Right atrium auricular region (tissue), 2 donors: Measurements from ENCODE around the gene CNTN5. TPM values are rescaled to one million over a fixed set of nuclear protein-coding genes. Genes with fewer than 3 reads are reported as not detected.

Experiments used
- DNase-seq: peaks from one replicate; pipeline ENCODE4 v3.0.0-alpha.2; 2019; ENCODE audit warnings: low spot score
- H3K27ac ChIP-seq, 2 donors: fragments of 200-600 bp; sonication (generic); 1 replicate in 1 of 2; 2 replicates in 1 of 2; pipeline ENCODE4 v1.5.1; 2016 to 2019
- H3K27me3 ChIP-seq, 2 donors: fragments of 200-600 bp; sonication (generic); one replicate each; pipeline versions ENCODE4 v1.5.1 to v1.6.0; 2017 to 2019
- H3K36me3 ChIP-seq: fragments of 200-600 bp; sonication (generic); one replicate; pipeline ENCODE4 v1.5.1; 2016
- H3K4me1 ChIP-seq, 2 donors: fragments of 200-600 bp; sonication (generic); one replicate each; pipeline versions ENCODE4 v1.5.1 to v1.6.0; 2017 to 2019
- H3K4me3 ChIP-seq, 2 donors: fragments of 200-600 bp; sonication (generic); 1 replicate in 1 of 2; 2 replicates in 1 of 2; pipeline ENCODE4 v1.5.1; 2017 to 2019; ENCODE audit warnings: mild to moderate bottlenecking in 1 of 2, moderate library complexity in 1 of 2
- H3K9me3 ChIP-seq, 2 donors: fragments of 200-600 bp; sonication (generic); one replicate each; pipeline ENCODE4 v1.5.1; 2019
- total RNA-seq, 2 donors: library from RNA; depleted of rRNA; stranded (reverse); fragments of >200 nt; gene quantifications; one replicate each; pipeline ENCODE4 v1.1.0, GENCODE V29; 2016
- TF ChIP-seq, protein P1 (sequence below), 2 donors: fragments of 200-600 bp; sonication (generic); IDR thresholded peaks; one replicate each; pipeline ENCODE4 v1.5.1; 2019; ENCODE audit warnings: antibody characterized with exemption in 2 of 2

The CNTN5 gene
- total RNA-seq, 2 donors from 2014 or later = not detected

DNA sequence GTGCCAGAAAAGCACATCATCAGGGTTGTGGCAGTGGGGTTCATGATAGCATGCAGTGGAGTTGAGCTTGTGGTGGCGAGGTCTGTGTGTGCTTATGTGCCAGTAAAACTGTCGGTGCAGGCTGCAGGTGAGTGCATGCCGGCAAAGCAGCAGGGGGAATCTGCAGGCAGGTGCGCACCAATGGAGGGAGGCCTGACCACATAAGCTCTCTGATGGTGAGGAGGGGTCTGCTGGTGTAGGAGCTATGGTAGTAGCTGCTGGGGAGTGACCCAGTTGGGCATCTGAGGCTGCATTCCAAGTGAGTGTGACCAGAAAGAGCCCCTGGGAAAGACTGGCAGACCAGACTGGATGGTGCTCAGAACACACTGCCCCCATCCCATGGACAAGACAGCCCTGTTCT lies 121.5 kb downstream of the CNTN5 start:
- DNase-seq = no peak
- Histone ChIP-seq H3K27me3 (no peaks in the 10 kb centered on the region), H3K4me3 (no peak overlapping the region), H3K9me3 (no peaks in the 10 kb centered on the region), H3K36me3 (no peaks in the 10 kb centered on the region), H3K27ac (no peak overlapping the region), H3K4me1 (no peaks in the 10 kb centered on the region)
- TF ChIP-seq, protein P1, sequence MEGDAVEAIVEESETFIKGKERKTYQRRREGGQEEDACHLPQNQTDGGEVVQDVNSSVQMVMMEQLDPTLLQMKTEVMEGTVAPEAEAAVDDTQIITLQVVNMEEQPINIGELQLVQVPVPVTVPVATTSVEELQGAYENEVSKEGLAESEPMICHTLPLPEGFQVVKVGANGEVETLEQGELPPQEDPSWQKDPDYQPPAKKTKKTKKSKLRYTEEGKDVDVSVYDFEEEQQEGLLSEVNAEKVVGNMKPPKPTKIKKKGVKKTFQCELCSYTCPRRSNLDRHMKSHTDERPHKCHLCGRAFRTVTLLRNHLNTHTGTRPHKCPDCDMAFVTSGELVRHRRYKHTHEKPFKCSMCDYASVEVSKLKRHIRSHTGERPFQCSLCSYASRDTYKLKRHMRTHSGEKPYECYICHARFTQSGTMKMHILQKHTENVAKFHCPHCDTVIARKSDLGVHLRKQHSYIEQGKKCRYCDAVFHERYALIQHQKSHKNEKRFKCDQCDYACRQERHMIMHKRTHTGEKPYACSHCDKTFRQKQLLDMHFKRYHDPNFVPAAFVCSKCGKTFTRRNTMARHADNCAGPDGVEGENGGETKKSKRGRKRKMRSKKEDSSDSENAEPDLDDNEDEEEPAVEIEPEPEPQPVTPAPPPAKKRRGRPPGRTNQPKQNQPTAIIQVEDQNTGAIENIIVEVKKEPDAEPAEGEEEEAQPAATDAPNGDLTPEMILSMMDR (IDR thresholded peaks at IDR 0.05) = no peak

DNA sequence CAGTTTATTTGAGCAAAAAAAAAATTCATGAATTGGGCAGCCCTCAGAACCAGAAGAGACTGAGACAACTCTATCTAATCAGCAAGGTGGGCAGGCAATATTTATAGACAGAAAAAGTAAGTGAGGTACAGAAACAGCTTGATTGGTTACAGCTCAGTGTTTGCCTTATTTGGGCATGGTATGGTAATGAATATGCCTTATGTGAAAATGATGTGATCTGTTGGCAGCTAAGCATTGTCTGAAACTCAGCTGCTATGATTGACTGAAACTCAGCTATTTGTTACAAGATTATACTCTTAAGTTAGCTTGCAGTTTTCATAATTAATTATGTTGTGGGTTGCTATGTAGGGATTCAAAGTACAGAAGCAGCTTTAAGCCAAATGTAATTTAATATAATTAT lies 127.6 kb downstream of the CNTN5 start:
- H3K4me3 ChIP-seq = no peak overlapping the region
- TF ChIP-seq, protein P1 (IDR thresholded peaks at IDR 0.05) = no peak
- H3K27me3 ChIP-seq = no peaks in the 10 kb centered on the region
- no peaks in the 10 kb centered on the region for H3K36me3 ChIP-seq
- no peaks in the 10 kb centered on the region for H3K9me3 ChIP-seq
- H3K4me1 ChIP-seq = no peaks in the 10 kb centered on the region
- DNase-seq = no peak
- H3K27ac ChIP-seq = no peak overlapping the region

DNA sequence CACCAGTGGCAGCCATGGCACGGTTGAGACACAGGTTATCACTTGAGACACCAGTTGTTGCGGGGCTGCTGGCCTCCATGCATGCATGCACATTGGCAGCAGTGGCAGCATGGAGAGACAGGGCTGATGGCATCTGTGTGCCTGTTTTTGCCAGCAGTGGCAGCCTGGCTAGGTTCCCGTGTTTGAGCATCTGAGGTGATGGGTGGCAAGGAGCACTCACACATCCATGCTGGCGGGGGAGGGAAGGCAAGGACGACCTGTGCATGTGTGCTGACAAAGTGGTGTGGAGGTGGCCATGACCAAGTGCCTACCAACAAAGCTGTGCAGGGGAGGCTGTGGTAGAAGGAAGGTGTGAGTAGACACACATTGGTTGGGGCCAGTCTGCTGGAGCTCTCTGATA lies 133.5 kb downstream of the CNTN5 start:
- H3K36me3 ChIP-seq = no peaks in the 10 kb centered on the region
- no peak for DNase-seq
- H3K9me3 ChIP-seq = no peaks in the 10 kb centered on the region
- H3K4me1 ChIP-seq = no peaks in the 10 kb centered on the region
- no peak overlapping the region for H3K4me3 ChIP-seq
- no peaks in the 10 kb centered on the region for H3K27me3 ChIP-seq
- no peak overlapping the region for H3K27ac ChIP-seq
- TF ChIP-seq, protein P1 (IDR thresholded peaks at IDR 0.05) = no peak

DNA sequence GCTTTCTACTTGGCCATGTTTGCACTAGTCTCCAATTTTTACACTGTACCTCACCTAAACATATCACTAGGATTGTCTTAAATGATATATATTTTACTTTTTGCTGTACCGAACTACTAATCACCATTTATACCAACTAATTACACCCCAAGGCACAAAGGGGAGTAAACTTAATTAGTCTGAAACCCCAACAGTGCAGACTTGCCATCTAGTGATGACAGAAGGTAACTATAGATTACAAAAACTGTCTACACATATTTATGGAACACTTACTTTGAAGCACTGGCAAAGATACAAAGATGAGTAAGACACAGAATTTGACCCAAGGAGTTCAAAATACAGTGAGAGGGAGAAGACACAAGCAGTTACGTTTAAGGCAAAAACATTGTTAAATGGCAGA lies 139.7 kb downstream of the CNTN5 start:
- TF ChIP-seq, protein P1 (IDR thresholded peaks at IDR 0.05) = no peak
- H3K9me3 ChIP-seq = no peaks in the 10 kb centered on the region
- H3K4me3 ChIP-seq = no peak overlapping the region
- DNase-seq = no peak
- no peak overlapping the region for H3K27ac ChIP-seq
- no peaks in the 10 kb centered on the region for H3K4me1 ChIP-seq
- no peaks in the 10 kb centered on the region for H3K36me3 ChIP-seq
- H3K27me3 ChIP-seq = no peaks in the 10 kb centered on the region

DNA sequence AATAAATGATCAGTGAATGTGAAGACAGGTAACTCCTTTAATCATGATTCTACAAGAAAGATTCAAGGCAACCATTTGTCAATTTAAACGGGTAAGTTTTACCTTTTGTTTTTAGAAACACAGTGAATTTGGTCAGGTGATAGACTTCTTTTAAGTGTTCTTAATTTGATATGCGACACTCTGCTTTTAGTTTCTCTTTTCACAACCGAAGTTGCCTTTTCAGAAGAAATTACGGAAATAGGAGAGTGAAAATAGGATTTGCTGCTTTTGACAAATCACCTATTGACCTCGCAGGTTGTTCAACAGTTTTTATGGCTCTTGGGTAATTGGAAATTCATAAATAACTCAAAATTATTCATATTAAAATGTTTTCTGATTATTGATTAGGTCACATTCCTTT lies 142.1 kb downstream of the CNTN5 start:
- no peak for DNase-seq
- H3K4me1 ChIP-seq = no peaks in the 10 kb centered on the region
- no peaks in the 10 kb centered on the region for H3K36me3 ChIP-seq
- TF ChIP-seq, protein P1 (IDR thresholded peaks at IDR 0.05) = no peak
- H3K27me3 ChIP-seq = no peaks in the 10 kb centered on the region
- H3K27ac ChIP-seq = no peak overlapping the region
- H3K9me3 ChIP-seq = no peaks in the 10 kb centered on the region
- no peak overlapping the region for H3K4me3 ChIP-seq

DNA sequence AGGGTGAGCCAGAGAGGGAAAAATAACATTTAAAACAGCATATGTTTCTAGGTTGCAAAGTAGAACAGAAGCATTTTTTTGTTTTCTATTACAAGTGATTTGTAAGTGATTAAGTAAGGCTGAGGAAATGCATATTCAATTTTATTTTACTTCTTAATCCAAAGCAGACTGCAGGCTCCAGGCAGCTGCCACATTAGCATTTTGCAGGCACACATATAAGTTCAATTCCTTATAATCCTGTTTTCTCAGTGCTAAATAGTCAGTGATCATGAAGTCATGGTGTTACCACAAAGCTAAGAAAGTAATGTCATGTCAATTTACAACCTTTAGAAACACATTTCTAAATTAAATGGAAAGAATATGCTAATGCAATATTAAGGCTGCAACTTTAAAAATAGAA lies 149.8 kb downstream of the CNTN5 start:
- Histone ChIP-seq H3K9me3 (no peaks in the 10 kb centered on the region), H3K4me3 (no peak overlapping the region)
- TF ChIP-seq, protein P1 (IDR thresholded peaks at IDR 0.05) = no peak

More for the DNA sequence above, 149.8 kb downstream of the CNTN5 start:
- no peak for DNase-seq
- no peaks in the 10 kb centered on the region for H3K27me3 ChIP-seq
- H3K27ac ChIP-seq = no peak overlapping the region
- no peaks in the 10 kb centered on the region for H3K36me3 ChIP-seq
- H3K4me1 ChIP-seq = no peaks in the 10 kb centered on the region
